Upper lobe of right lung (tissue), 1 donor: ENCODE data around the gene SEC22A. TPM values are rescaled to one million over a fixed set of nuclear protein-coding genes. Genes with fewer than 3 reads are reported as not detected.
A peak's percentile ranks its signal among the peaks of the same experiment; 100 is the strongest.

Experiments used
- ATAC-seq: fragments of 200-7000 bp; cut with Tn5 transposase; one replicate; pipeline ENCODE4 v1.9.1; 2020; ENCODE audit warnings: mild to moderate bottlenecking, moderate library complexity
- DNase-seq: peaks from one replicate; pipeline ENCODE4 v3.0.0-alpha.2; 2020
- H3K27ac ChIP-seq: fragments of 200-600 bp; one replicate; pipeline ENCODE4 v1.8.0; 2022
- H3K27me3 ChIP-seq: fragments of 200-600 bp; one replicate; pipeline ENCODE4 v1.8.0; 2022; ENCODE audit warnings: mild to moderate bottlenecking
- H3K36me3 ChIP-seq: fragments of 200-600 bp; one replicate; pipeline ENCODE4 v1.8.0; 2022
- H3K4me1 ChIP-seq: fragments of 200-600 bp; one replicate; pipeline ENCODE4 v1.8.0; 2022
- H3K4me3 ChIP-seq: fragments of 200-600 bp; one replicate; pipeline ENCODE4 v1.8.0; 2022; ENCODE audit warnings: mild to moderate bottlenecking
- H3K9me3 ChIP-seq: fragments of 200-600 bp; one replicate; pipeline ENCODE4 v1.8.0; 2022
- CTCF ChIP-seq: fragments of 200-600 bp; IDR thresholded peaks from one replicate; pipeline ENCODE4 v1.8.0; 2022; ENCODE audit warnings: antibody characterized with exemption
- intact Hi-C: fragments of 100-400 bp; cut with DNase I; formaldehyde crosslinking; loops from one replicate; pipeline ENCODE4 v1.11.0; 2022
- total RNA-seq: library from RNA; stranded (reverse); fragmentation: NEBNext Ultra II Directional; extraction: Animal tissue kit (Norgen Biotek cat#: 25700); gene quantifications from one replicate; pipeline ENCODE4 v1.2.1, GENCODE V29; 2021
- donor health status: DM: no; HTN: yes; CAD: no; lungs with severe emphysema.

Gene SEC22A
- total RNA-seq, 1 donor from 2014 or later, result 14.4 TPM

GRCh38 chr3:123167686-123168085, 34.1 kb upstream of the SEC22A start:
- no peak for ATAC-seq

GRCh38 chr3:123168122-123168521, 33.6 kb upstream of the SEC22A start:
- H3K27me3 ChIP-seq, result no peaks in the 10 kb centered on the region
- ATAC-seq (no peak), DNase-seq (no peak)
- no peak for TF ChIP-seq CTCF
- peaks cover 10% of the 10 kb centered on the region for H3K36me3 ChIP-seq
- H3K4me3 ChIP-seq, result no peak overlapping the region
- H3K4me1 ChIP-seq, result no peaks in the 10 kb centered on the region
- intact Hi-C loops, result no loop called here
- H3K27ac ChIP-seq, result no peak overlapping the region
- no peaks in the 10 kb centered on the region for H3K9me3 ChIP-seq

More at GRCh38 chr3:123167686-123168085, 34.1 kb upstream of the SEC22A start:
- TF ChIP-seq CTCF, result no peak
- peaks cover 12% of the 10 kb centered on the region for H3K36me3 ChIP-seq
- no peak for DNase-seq
- H3K4me1 ChIP-seq, result no peaks in the 10 kb centered on the region
- no peaks in the 10 kb centered on the region for H3K9me3 ChIP-seq
- intact Hi-C loops, result no loop called here
- no peak overlapping the region for H3K4me3 ChIP-seq
- H3K27me3 ChIP-seq, result no peaks in the 10 kb centered on the region
- no peak overlapping the region for H3K27ac ChIP-seq

GRCh38 chr3:123168605-123169004, 33.1 kb upstream of the SEC22A start:
- no peaks in the 10 kb centered on the region for H3K9me3 ChIP-seq
- no peak for TF ChIP-seq CTCF
- no peak overlapping the region for H3K4me3 ChIP-seq
- peaks cover 10% of the 10 kb centered on the region for H3K36me3 ChIP-seq
- no peak overlapping the region for H3K27ac ChIP-seq
- H3K27me3 ChIP-seq, result no peaks in the 10 kb centered on the region
- ATAC-seq (no peak), DNase-seq (no peak)
- intact Hi-C loops, result no loop called here
- H3K4me1 ChIP-seq, result no peaks in the 10 kb centered on the region

GRCh38 chr3:123169492-123169929, 32.2 kb upstream of the SEC22A start:
- ATAC-seq, result peak; percentile 24
- Histone ChIP-seq H3K9me3 (no peaks in the 10 kb centered on the region), H3K4me1 (no peaks in the 10 kb centered on the region), H3K27ac (no peak overlapping the region), H3K36me3 (peaks cover 4% of the 10 kb centered on the region), H3K4me3 (no peak overlapping the region), H3K27me3 (no peaks in the 10 kb centered on the region)
- TF ChIP-seq CTCF, result no peak
- no peak for DNase-seq
- intact Hi-C loops, result no loop called here

GRCh38 chr3:123169930-123170329, 31.8 kb upstream of the SEC22A start:
- ATAC-seq, result no peak
- Histone ChIP-seq H3K27me3 (no peaks in the 10 kb centered on the region), H3K27ac (no peak overlapping the region), H3K9me3 (no peaks in the 10 kb centered on the region), H3K4me3 (no peak overlapping the region), H3K36me3 (no peaks in the 10 kb centered on the region), H3K4me1 (no peaks in the 10 kb centered on the region)
- TF ChIP-seq CTCF, result no peak
- DNase-seq, result no peak
- intact Hi-C loops, result no loop called here

GRCh38 chr3:123180791-123181190, 21.0 kb upstream of the SEC22A start:
- H3K36me3 ChIP-seq, result no peaks in the 10 kb centered on the region
- H3K27ac ChIP-seq, result no peak overlapping the region
- intact Hi-C loops, result no loop called here
- no peak for DNase-seq
- no peaks in the 10 kb centered on the region for H3K9me3 ChIP-seq
- no peak for ATAC-seq
- no peaks in the 10 kb centered on the region for H3K27me3 ChIP-seq
- no peaks in the 10 kb centered on the region for H3K4me1 ChIP-seq
- no peak for TF ChIP-seq CTCF
- no peak overlapping the region for H3K4me3 ChIP-seq
